GM12878 (cell line): ENCODE results near the gene FHOD3.

Experiments
- BHLHE40 ChIP-seq, 2 experiments: fragments of 450-650 bp in 1 of 2; IDR thresholded peaks; 2 replicates each; pipeline ENCODE4 v1.6.1; 2011 to 2017; ENCODE audit warnings: low read depth in 2 of 2, borderline replicate concordance in 1 of 2, improper control_type of control experiment in 1 of 2, low read length in 1 of 2, mild to moderate bottlenecking in 1 of 2
- BRCA1 ChIP-seq: IDR thresholded peaks from 2 replicates; pipeline ENCODE4 v1.6.1; 2011; ENCODE audit warnings: low read depth, low read length, improper control_type of control experiment
- CTCF ChIP-seq, 3 experiments: IDR thresholded peaks in 2 of 3; conservative IDR thresholded peaks in 1 of 3; 2 replicates each; pipeline ENCODE4 v1.5.1; 2011; ENCODE audit warnings: low read depth in 3 of 3, low read length in 3 of 3, mild to moderate bottlenecking in 3 of 3, control low read depth in 2 of 3, moderate library complexity in 2 of 3, inconsistent platforms in 1 of 3, mixed read lengths in 1 of 3; ENCODE audit not compliant: control insufficient read depth in 2 of 3, insufficient read depth in 1 of 3; ENCODE audit errors: extremely low read depth in 1 of 3
- EP300 ChIP-seq, 2 experiments: fragments of 150-350 bp in 1 of 2; IDR thresholded peaks; 2 replicates each; pipeline ENCODE4 v1.6.1; 2011 to 2012; ENCODE audit warnings: low read depth in 2 of 2, low read length in 2 of 2, borderline replicate concordance in 1 of 2, improper control_type of control experiment in 1 of 2, inconsistent platforms in 1 of 2; ENCODE audit not compliant: control insufficient read depth in 1 of 2
- EZH2 ChIP-seq: IDR thresholded peaks from 2 replicates; pipeline ENCODE4 v1.6.1; 2012; ENCODE audit warnings: low read depth, mild to moderate bottlenecking, control low read depth, inconsistent platforms, low read length, borderline replicate concordance; ENCODE audit not compliant: control insufficient read depth
- IRF3 ChIP-seq: fragments of 450-650 bp; IDR thresholded peaks from 2 replicates; pipeline ENCODE4 v1.6.1; 2014; ENCODE audit warnings: mild to moderate bottlenecking
- JUNB ChIP-seq: IDR thresholded peaks from 2 replicates; pipeline ENCODE4 v1.6.1; 2016; ENCODE audit warnings: antibody characterized with exemption, mild to moderate bottlenecking
- NR2C2 ChIP-seq: IDR thresholded peaks from 2 replicates; pipeline ENCODE4 v1.6.1; 2011; ENCODE audit warnings: borderline replicate concordance, low read depth; ENCODE audit not compliant: control insufficient read depth, insufficient read length
- NRF1 ChIP-seq: conservative IDR thresholded peaks from 2 replicates; pipeline ENCODE4 v1.6.1; 2011; ENCODE audit warnings: mild to moderate bottlenecking, low read depth, low read length, improper control_type of control experiment
- POLR2A ChIP-seq: IDR thresholded peaks from 2 replicates; pipeline ENCODE4 v1.6.1; 2011; ENCODE audit warnings: low read depth, mild to moderate bottlenecking, low read length
- POLR2AphosphoS5 ChIP-seq: IDR thresholded peaks from 2 replicates; pipeline ENCODE4 v1.6.1; 2011; ENCODE audit warnings: mild to moderate bottlenecking, low read length, inconsistent platforms
- TBL1XR1 ChIP-seq: IDR thresholded peaks from 2 replicates; pipeline ENCODE4 v1.6.1; 2012; ENCODE audit warnings: low read depth, low read length, improper control_type of control experiment
- ZNF24 ChIP-seq: fragments of 450-650 bp; IDR thresholded peaks from 2 replicates; pipeline ENCODE4 v1.6.1; 2017; ENCODE audit warnings: antibody characterized with exemption, mild to moderate bottlenecking

GRCh38 chr18:36382854-36383253 lies 85.3 kb downstream of the FHOD3 start:
- TF ChIP-seq BRCA1 (no peak), BHLHE40 (IDR thresholded peaks at IDR 0.05; ENCODE audit: borderline replicate concordance in 1 of 2, low read depth in 2 of 2, low read length in 1 of 2) (no peak), EZH2 (no peak), EP300 (IDR thresholded peaks at IDR 0.05; ENCODE audit: borderline replicate concordance in 1 of 2, control insufficient read depth in 1 of 2, low read depth in 2 of 2, low read length in 2 of 2) (no peak), CTCF (IDR thresholded peaks at IDR 0.05 in 2 of 3, conservative IDR thresholded peaks at IDR 0.05 in 1 of 3; ENCODE audit: control insufficient read depth in 2 of 3, extremely low read depth in 1 of 3, insufficient read depth in 1 of 3, low read depth in 3 of 3, low read length in 3 of 3) (no peak), JUNB (no peak), IRF3 (no peak), TBL1XR1 (no peak), NR2C2 (no peak), ZNF24 (no peak), POLR2A (no peak), NRF1 (no peak), POLR2AphosphoS5 (no peak)
